K562 (cell line): Measurements from ENCODE around the gene STK32C. TPM values are rescaled to one million over a fixed set of nuclear protein-coding genes. Genes with fewer than 3 reads are reported as not detected.

Experiments
- ATAC-seq: fragments of 200-7000 bp; cut with Tn5 transposase; 3 replicates; pipeline ENCODE4 v1.9.1; 2020; ENCODE audit warnings: moderate library complexity
- BruUV-seq: library from RNA; stranded (reverse); fragments of 400-500 nt; replicated peaks from 2 replicates; lab custom pipeline; 2021; lab: Mats Ljungman, UMichigan
- CTCF ChIA-PET: fragments of 300-600 bp; formaldehyde crosslinking; extraction: SDS; loops from one replicate; lab custom pipeline; 2021; ENCODE audit warnings: low intra/inter-chr PET ratio; lab: Yijun Ruan, JAX
- POLR2A ChIA-PET: fragments of 300-600, 350-650 bp; sonication (Branson Sonifier 250); formaldehyde crosslinking; extraction: SDS; loops from one replicate; lab custom pipeline; 2021; ENCODE audit warnings: antibody characterized with exemption, inconsistent platforms; lab: Yijun Ruan, JAX
- DNase-seq, 4 experiments: peaks; one replicate each; pipeline versions ENCODE4 v3.0.0 to v3.0.0-alpha.2; 2011 to 2018; ENCODE audit warnings: low spot score in 3 of 4, mixed read lengths in 3 of 4; ENCODE audit errors: extremely low read depth in 1 of 4
- FAIRE-seq: peaks from 2 replicates; lab custom pipeline; 2011; peaks lifted over from hg19 to GRCh38; lab: Jason Lieb, UNC
- H2AFZ ChIP-seq: 2 replicates; pipeline ENCODE4 v1.6.0; 2011; ENCODE audit warnings: low read depth, low read length, control low read depth, inconsistent platforms
- H3K27ac ChIP-seq: fragments of 200-600 bp; 3 replicates; pipeline ENCODE4 v1.8.0; 2011; ENCODE audit warnings: low read depth, mild to moderate bottlenecking, control low read depth, inconsistent platforms, low read length, moderate library complexity, mixed read lengths; ENCODE audit errors: extremely low read depth
- H3K27me3 ChIP-seq, 2 experiments: fragments of 300-600 bp in 1 of 2; 2 replicates in 1 of 2; 3 replicates in 1 of 2; pipeline versions ENCODE4 v1.6.0 to v1.8.0; 2011; ENCODE audit warnings: inconsistent platforms in 2 of 2, low read length in 2 of 2, mild to moderate bottlenecking in 1 of 2, mixed read lengths in 1 of 2, moderate library complexity in 1 of 2; ENCODE audit not compliant: control insufficient read depth in 2 of 2, insufficient read depth in 2 of 2
- H3K36me3 ChIP-seq: fragments of 300-600 bp; 3 replicates; pipeline ENCODE4 v1.8.0; 2011; ENCODE audit warnings: mild to moderate bottlenecking, low read length, inconsistent platforms; ENCODE audit not compliant: control insufficient read depth, insufficient read depth
- H3K4me1 ChIP-seq, 2 experiments: fragments of 200-600 bp in 1 of 2; replicated peaks in 1 of 2; 2 replicates in 1 of 2; 3 replicates in 1 of 2; pipeline versions ENCODE4 v1.5.1 to v1.8.0; 2011; ENCODE audit warnings: inconsistent platforms in 2 of 2, low read length in 2 of 2, mild to moderate bottlenecking in 1 of 2, mixed read lengths in 1 of 2, moderate library complexity in 1 of 2; ENCODE audit not compliant: control insufficient read depth in 2 of 2, insufficient read depth in 2 of 2
- H3K4me2 ChIP-seq: 2 replicates; pipeline ENCODE4 v1.6.1; 2011; ENCODE audit warnings: low read length, control low read depth, inconsistent platforms, mixed read lengths; ENCODE audit not compliant: insufficient read depth
- H3K4me3 ChIP-seq: fragments of 200-600 bp; sonication (generic), shearing (Covaris generic); 2 replicates; pipeline ENCODE4 v1.5.1; 2016; ENCODE audit warnings: control low read depth, inconsistent platforms
- H3K79me2 ChIP-seq: fragments of 200-600 bp; 3 replicates; pipeline ENCODE4 v1.8.0; 2011; ENCODE audit warnings: low read length, inconsistent platforms; ENCODE audit not compliant: control insufficient read depth, insufficient read depth
- H3K9ac ChIP-seq, 2 experiments: 2 replicates each; pipeline versions ENCODE4 v1.6.0 to v1.6.1; 2011; ENCODE audit warnings: low read depth in 2 of 2, low read length in 2 of 2, control low read depth in 1 of 2, inconsistent platforms in 1 of 2, mild to moderate bottlenecking in 1 of 2, mixed read lengths in 1 of 2; ENCODE audit not compliant: insufficient read depth in 1 of 2
- H3K9me1 ChIP-seq: one replicate; pipeline ENCODE4 v1.6.0; 2011; ENCODE audit warnings: inconsistent platforms, mild to moderate bottlenecking, low read length, moderate library complexity; ENCODE audit not compliant: control insufficient read depth, insufficient read depth
- H3K9me3 ChIP-seq: replicated peaks from 2 replicates; pipeline ENCODE4 v1.5.1; 2011; ENCODE audit warnings: low read depth, low read length, inconsistent platforms; ENCODE audit not compliant: control insufficient read depth, insufficient read depth
- H4K20me1 ChIP-seq: replicated peaks from 2 replicates; pipeline ENCODE4 v1.6.1; 2011; ENCODE audit warnings: low read length, inconsistent platforms, mixed read lengths; ENCODE audit not compliant: control insufficient read depth, insufficient read depth
- ARID2 ChIP-seq: fragments of 450-650 bp; IDR thresholded peaks from 2 replicates; pipeline ENCODE4 v1.6.1; 2017; ENCODE audit warnings: antibody characterized with exemption, mild to moderate bottlenecking
- ATF4 ChIP-seq: fragments of 450-650 bp; formaldehyde crosslinking; IDR thresholded peaks from 2 replicates; pipeline ENCODE4 v1.4.0; 2022; ENCODE audit warnings: mild to moderate bottlenecking, moderate library complexity
- FOXA1 ChIP-seq: fragments of 450-650 bp; IDR thresholded peaks from 2 replicates; pipeline ENCODE4 v1.6.1; 2016; ENCODE audit warnings: mild to moderate bottlenecking, borderline replicate concordance
- IRF1 ChIP-seq: sonication (generic); formaldehyde crosslinking; IDR thresholded peaks from 2 replicates; pipeline ENCODE4 v1.8.0; 2022; ENCODE audit warnings: missing genetic modification reagents, mild to moderate bottlenecking, borderline replicate concordance
- L3MBTL2 ChIP-seq: fragments of 450-650 bp; IDR thresholded peaks from 2 replicates; pipeline ENCODE4 v1.6.1; 2016; ENCODE audit warnings: mild to moderate bottlenecking, moderate library complexity
- MTA2 ChIP-seq: fragments of 450-650 bp; IDR thresholded peaks from 2 replicates; pipeline ENCODE4 v1.6.1; 2016; ENCODE audit warnings: low read depth
- POLR2B ChIP-seq: fragments of 450-650 bp; IDR thresholded peaks from 2 replicates; pipeline ENCODE4 v1.6.1; 2018; ENCODE audit warnings: low read depth; ENCODE audit not compliant: partially characterized antibody
- PURB ChIP-seq: sonication (generic); formaldehyde crosslinking; IDR thresholded peaks from 2 replicates; pipeline ENCODE4 v1.9.0; 2021; ENCODE audit warnings: low read depth, mild to moderate bottlenecking, missing genetic modification reagents
- SMAD1 ChIP-seq: fragments of 150-350 bp; IDR thresholded peaks from 2 replicates; pipeline ENCODE4 v1.6.1; 2014; ENCODE audit warnings: low read length, low read depth; ENCODE audit not compliant: partially characterized antibody
- THAP12 ChIP-seq: fragments of 250-450 bp; sonication (Bioruptor Pico); IDR thresholded peaks from 2 replicates; pipeline ENCODE4 v1.9.0; 2021; ENCODE audit warnings: mild to moderate bottlenecking, inconsistent platforms
- XRCC4 ChIP-seq: IDR thresholded peaks from one replicate; pipeline ENCODE4 v1.6.1; 2011; ENCODE audit not compliant: insufficient read depth, insufficient read length; ENCODE audit errors: extremely low read depth
- ZFP30 ChIP-seq: fragments of 250-450 bp; sonication (Bioruptor Pico); IDR thresholded peaks from 2 replicates; pipeline ENCODE4 v1.8.0; 2022; ENCODE audit warnings: moderate library complexity, mild to moderate bottlenecking, inconsistent platforms, borderline replicate concordance
- ZNF212 ChIP-seq: fragments of 450-650 bp; formaldehyde crosslinking; IDR thresholded peaks from 2 replicates; pipeline ENCODE4 v1.4.0; 2020; ENCODE audit warnings: mild to moderate bottlenecking
- ZNF277 ChIP-seq: fragments of 250-450 bp; sonication (Bioruptor Pico); IDR thresholded peaks from 2 replicates; pipeline ENCODE4 v1.8.0; 2022; ENCODE audit warnings: inconsistent platforms, mild to moderate bottlenecking, moderate library complexity, borderline replicate concordance
- ZNF316 ChIP-seq: fragments of 450-650 bp; IDR thresholded peaks from 2 replicates; pipeline ENCODE4 v1.6.1; 2016
- ZNF444 ChIP-seq: fragments of 250-450 bp; sonication (Bioruptor Pico); IDR thresholded peaks from 2 replicates; pipeline ENCODE4 v1.4.0; 2020; ENCODE audit warnings: mild to moderate bottlenecking, moderate library complexity
- ZNF586 ChIP-seq: fragments of 450-650 bp; formaldehyde crosslinking; conservative IDR thresholded peaks from 2 replicates; pipeline ENCODE4 v1.4.0; 2020; ENCODE audit warnings: mild to moderate bottlenecking, moderate library complexity
- WGBS: fragments of 100-300 bp; shearing (Covaris generic); methylation state at CpG from one replicate; pipeline ENCODE4 v1.1.6; 2016; ENCODE audit warnings: low coverage, mixed read lengths; ENCODE audit not compliant: insufficient coverage; ENCODE audit errors: missing lambda C conversion rate; 5-methylcytosine and 5-hydroxymethylcytosine counted together
- in situ Hi-C: fragments of 300-500 bp; cut with MboI; formaldehyde crosslinking; loops from 4 replicates; pipeline ENCODE4 v1.15.0; 2018; ENCODE audit warnings: inconsistent platforms, mixed read lengths
- intact Hi-C: fragments of 100-400 bp; cut with micrococcal nuclease; formaldehyde crosslinking; loops from 2 replicates; pipeline ENCODE4 v1.14.2; 2022
- polyA plus RNA-seq, 8 experiments: library from polyadenylated mRNA; depleted of rRNA in 4 of 8; stranded (reverse) in 5 of 8; unstranded in 3 of 8; fragments of >200 nt; fragmentation: Nextera tagmentation in 2 of 8; fragmentation: Illumina TruSeq in 1 of 8; extraction: Ambion mirVana in 2 of 8; extraction: Trizol in 1 of 8; gene quantifications; 2 replicates each; pipeline versions ENCODE4 v1.2.1 to v1.2.3, GENCODE V29; 2011 to 2014; ENCODE audit warnings: inconsistent platforms in 1 of 8, missing spikeins in 1 of 8
- total RNA-seq, 7 experiments: library from RNA; depleted of rRNA in 6 of 7; stranded (reverse); fragments of >200 nt in 6 of 7; fragmentation: Illumina TruSeq in 2 of 7; extraction: Trizol in 2 of 7; gene quantifications; 2 replicates each; pipeline versions ENCODE4 v1.2.1 to v1.2.3, GENCODE V29; 2011 to 2021; ENCODE audit warnings: low replicate concordance in 1 of 7

STK32C gene
- total and polyA plus RNA-seq, 9 of the 15 experiments (the other 6 are each of a cell fraction or from before 2014, with no cell fraction given), result 1.5 to 20.9 (median 6.5) TPM

- DNase-seq (peak in 1 of 4 experiments; percentile 15), ATAC-seq (no peak), FAIRE-seq (no peak)
- 11% methylated on average over 25 of the region's 34 CpGs for WGBS
- no peaks in the 10 kb centered on the region for H3K9me1 ChIP-seq
- no peaks in the 10 kb centered on the region for H3K36me3 ChIP-seq
- H4K20me1 ChIP-seq, result no peaks in the 10 kb centered on the region
- H2AFZ ChIP-seq, result no peak overlapping the region
- peaks cover 6 to 31% of the 10 kb centered on the region in 2 experiments; a peak in 3 of 5 replicates for H3K4me1 ChIP-seq
- H3K27ac ChIP-seq, result no peak overlapping the region
- H3K27me3 ChIP-seq, result peaks cover 3 to 49% of the 10 kb centered on the region in 2 experiments; a peak in 3 of 5 replicates
- H3K9ac ChIP-seq, result no peak overlapping the region
- POLR2A ChIA-PET, result interaction anchor here (0.7 to 1.0 kb wide), 3 partner anchors 38 to 1013 kb away, joined by 3 to 7 read pairs (median 4); no protein-coding TSS in a partner anchor
- no peak overlapping the region for H3K4me3 ChIP-seq
- BruUV-seq, result no TSS peak
- in situ Hi-C loops, result no loop called here
- H3K79me2 ChIP-seq, result no peaks in the 10 kb centered on the region
- H3K9me3 ChIP-seq, result no peaks in the 10 kb centered on the region
- H3K4me2 ChIP-seq, result no peak overlapping the region
- CTCF ChIA-PET, result no interaction called here
- intact Hi-C loops, result no loop called here
- no peak for TF ChIP-seq ZNF277 (CRISPR knock-in tag)
- no peak for TF ChIP-seq ZNF316
- no peak for TF ChIP-seq ZNF586 (CRISPR knock-in tag)
- no peak for TF ChIP-seq ZNF444
- TF ChIP-seq PURB, result no peak
- no peak for TF ChIP-seq MTA2
- TF ChIP-seq ZNF212 (CRISPR knock-in tag), result no peak
- no peak for TF ChIP-seq ARID2
- TF ChIP-seq THAP12, result no peak
- TF ChIP-seq FOXA1, result no peak
- TF ChIP-seq SMAD1, result no peak
- no peak for TF ChIP-seq ATF4 (CRISPR knock-in tag)
- TF ChIP-seq XRCC4, result no peak
- no peak for TF ChIP-seq IRF1
- no peak for TF ChIP-seq L3MBTL2
- no peak for TF ChIP-seq ZFP30
- TF ChIP-seq POLR2B, result no peak
These were observed 25.7 kb downstream of the STK32C start for GRCh38 chr10:132281915-132282666.
